ENCODE measurements around the gene PRCP.

Gene PRCP

DNA sequence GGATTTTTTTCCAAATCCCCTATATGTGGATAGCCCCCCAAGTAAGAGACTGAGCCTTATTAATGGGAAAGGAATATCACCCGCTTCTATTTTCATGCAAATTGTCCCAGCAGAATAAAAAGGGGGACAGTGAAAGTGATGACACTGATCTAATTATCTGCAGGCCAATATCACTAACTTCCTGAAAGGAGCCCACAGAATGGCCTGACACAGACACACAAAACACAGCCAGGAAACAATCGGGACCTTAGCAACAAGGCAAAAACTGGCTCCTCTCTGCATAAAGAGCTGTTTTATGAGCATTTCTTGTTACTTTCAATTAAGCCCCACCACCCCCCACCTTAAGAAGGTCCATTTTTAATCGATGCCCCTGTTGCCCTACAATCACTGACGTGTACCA lies 112.2 kb downstream of the PRCP start:
- DNase-seq (ENCODE audit: low read depth, low spot score) = no peak

DNA sequence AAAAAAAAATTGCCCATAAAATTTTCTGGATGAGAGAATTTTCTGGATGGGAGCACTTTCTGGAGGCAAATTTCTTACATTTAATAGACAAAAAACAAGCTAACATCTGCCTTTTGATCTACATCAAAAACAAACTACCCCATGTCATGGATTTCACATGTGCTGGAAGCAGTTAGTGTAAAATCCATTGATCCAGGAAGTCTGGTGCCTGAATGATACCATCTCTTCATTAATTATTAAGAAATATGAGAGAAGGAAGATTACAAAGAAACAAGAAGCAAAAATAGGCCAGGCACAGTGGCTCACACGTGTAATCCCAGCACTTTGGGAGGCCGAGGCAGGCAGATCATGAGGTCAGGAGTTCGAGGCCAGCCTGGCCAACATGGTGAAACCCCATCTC lies 113.4 kb downstream of the PRCP start:
- no peak for DNase-seq (ENCODE audit: low read depth, low spot score)

DNA sequence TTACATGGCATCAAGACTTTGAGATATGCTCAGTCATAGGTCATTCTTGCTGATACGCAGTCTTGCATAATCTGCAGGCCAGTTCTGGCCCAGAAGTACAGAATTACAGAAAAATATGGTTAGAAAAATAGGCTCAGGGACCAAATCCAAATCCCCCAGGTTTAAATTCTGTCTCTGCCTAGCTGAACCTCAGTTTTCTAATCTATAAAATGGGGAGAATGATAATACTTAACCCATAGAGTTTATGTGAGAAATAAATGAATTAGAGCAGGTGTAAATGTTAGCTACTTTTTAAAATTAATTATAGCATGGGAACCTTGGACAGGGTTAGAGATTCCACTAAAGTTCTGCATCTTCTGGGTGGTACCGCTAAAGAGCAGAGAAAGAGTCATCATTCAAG lies 114.2 kb downstream of the PRCP start:
- DNase-seq (ENCODE audit: low read depth, low spot score) = no peak

DNA sequence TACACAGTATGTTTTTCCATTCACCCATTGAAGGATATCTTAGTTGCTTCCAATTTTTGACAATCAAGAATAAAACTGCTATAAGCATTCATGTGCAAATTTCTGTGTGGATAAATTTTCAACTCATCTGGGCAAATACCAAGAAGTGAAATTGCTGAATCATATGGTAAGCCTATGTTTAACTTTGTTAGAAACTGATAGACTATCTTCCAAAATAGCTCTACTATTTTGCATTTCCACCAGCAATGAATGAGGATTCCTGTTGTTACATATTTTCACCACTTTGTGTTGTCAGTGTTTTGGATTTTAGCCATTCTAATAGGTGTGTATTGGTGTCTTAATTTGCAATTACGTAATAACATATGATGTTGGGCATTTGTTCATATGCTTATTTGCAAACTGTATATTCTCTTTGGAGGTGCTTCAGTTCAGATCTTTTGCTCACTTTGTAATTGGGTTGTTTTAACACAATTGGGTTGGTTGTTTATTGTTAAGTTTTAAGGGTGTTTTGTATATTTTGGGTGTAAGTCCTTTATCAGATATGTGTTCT lies 117.3 kb downstream of the PRCP start:
- no peak for DNase-seq (ENCODE audit: low read depth, low spot score)

DNA sequence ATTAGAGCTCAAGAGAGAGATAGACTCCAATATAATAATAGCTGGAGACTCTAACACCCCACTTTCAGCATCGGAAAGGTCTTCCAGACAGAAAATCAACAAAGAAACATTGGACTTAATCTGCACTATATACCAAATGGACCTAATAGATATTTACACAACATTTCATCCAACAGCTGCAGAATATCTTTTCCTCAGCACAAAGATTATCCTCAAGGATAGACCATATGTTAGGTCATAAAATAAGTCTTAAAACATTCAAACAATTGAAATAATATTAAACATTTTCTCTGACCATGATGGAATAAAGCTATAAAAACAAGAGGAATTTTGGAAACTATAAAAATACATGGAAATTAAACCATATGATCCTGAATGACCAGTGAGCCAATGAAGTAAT lies 121.5 kb downstream of the PRCP start:
- no peak for DNase-seq (ENCODE audit: low read depth, low spot score)

DNA sequence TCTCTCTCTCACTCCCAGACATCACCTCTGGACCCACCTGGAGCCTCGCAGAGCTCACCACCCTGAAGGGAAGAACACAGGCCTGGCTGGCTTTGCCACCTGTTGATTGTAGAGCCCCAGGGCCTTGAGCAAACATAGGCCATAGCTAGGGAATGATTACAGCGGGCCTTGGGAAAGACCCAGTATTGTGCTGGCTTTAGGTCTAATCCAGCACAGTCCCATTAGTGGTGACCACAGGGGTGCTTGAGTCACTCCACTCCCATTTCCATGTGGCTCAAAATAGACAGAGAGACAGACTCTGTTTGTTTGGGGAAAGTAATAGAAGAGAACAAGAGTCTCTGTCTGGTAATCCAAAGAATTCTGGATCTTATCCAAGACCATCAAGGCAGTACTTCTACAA lies 123.9 kb downstream of the PRCP start:
- no peak for DNase-seq (ENCODE audit: low read depth, low spot score)

DNA sequence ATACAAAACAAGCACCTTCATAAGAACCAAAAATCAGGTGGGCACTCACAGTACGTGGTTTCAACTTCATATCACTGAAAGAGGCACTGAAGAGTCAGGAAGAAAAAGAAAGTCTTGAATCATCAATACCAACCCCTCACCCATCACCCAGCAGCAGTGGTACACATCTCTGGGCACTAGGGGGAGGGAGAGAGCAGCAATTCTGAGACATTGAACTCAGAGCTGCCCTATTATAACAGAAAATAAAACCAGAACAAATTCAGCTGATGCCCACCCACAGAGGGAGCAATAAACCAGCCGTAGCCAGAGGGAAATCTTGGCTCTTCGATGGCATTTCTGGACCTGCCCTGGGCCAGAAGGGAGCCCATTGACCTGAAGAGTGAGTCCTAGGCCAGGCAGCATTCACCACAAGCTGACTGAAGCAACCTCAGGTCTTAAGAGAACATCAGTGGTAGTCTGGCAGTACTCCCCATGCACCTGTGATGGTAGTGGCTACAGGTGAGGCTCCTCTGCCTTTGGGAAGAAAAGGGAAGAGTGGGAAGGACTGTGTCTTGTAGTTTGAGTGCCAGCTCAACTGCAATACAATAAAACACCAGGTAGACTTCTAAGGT lies 124.4 kb downstream of the PRCP start:
- DNase-seq (ENCODE audit: low read depth, low spot score) = no peak

DNA sequence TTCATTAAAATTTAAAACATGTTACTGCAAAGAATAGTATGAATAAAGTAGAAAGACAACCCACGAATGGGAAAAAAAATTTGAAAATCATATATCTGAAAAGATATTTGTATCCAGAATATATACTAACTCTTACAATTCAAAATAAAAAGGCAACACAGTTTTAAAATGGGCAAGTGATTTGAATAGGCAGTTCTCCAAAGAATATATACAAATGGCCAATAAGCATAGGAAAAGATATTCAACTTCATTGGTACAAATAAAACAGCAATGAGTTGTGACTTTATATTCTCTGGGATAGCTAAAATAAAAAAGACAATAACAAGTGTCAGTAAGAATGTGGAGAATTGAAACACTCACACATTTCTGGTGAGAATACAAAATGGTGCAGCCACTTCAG lies 125.0 kb downstream of the PRCP start:
- no peak for DNase-seq (ENCODE audit: low read depth, low spot score)
